H1 (cell line): ENCODE data around the gene UMAD1. TPM values are rescaled to one million over a fixed set of nuclear protein-coding genes. Genes with fewer than 3 reads are reported as not detected.

Experiments
- CTCF ChIA-PET: fragments of 300-600 bp; sonication (Branson Sonifier 250); formaldehyde crosslinking; loops from one replicate; lab custom pipeline; 2021; ENCODE audit not compliant: partially characterized antibody; lab: Charles Lee
- POLR2A ChIA-PET: fragments of 300-600 bp; sonication (Branson Sonifier 250); formaldehyde crosslinking; loops from one replicate; lab custom pipeline; 2021; ENCODE audit warnings: inconsistent platforms; ENCODE audit not compliant: partially characterized antibody; lab: Charles Lee
- DNase-seq, 2 experiments: peaks; one replicate each; pipeline versions ENCODE4 v3.0.0 to v3.0.0-alpha.2; 2010 to 2022; ENCODE audit warnings: low spot score in 2 of 2, low read depth in 1 of 2, mixed read lengths in 1 of 2
- FAIRE-seq: peaks from 2 replicates; lab custom pipeline; 2011; peaks lifted over from hg19 to GRCh38; lab: Jason Lieb, UNC
- H2AFZ ChIP-seq: 2 replicates; pipeline ENCODE4 v1.8.1; 2012; ENCODE audit warnings: low read length, inconsistent platforms
- H2AK5ac ChIP-seq: 2 replicates; pipeline ENCODE4 v1.6.1; 2013; ENCODE audit warnings: low read depth, low read length
- H2BK120ac ChIP-seq: replicated peaks from 2 replicates; pipeline ENCODE3; 2013; ENCODE audit warnings: low read depth, low read length, inconsistent platforms
- H2BK12ac ChIP-seq: 2 replicates; pipeline ENCODE4 v1.6.1; 2013; ENCODE audit warnings: low read depth, low read length
- H2BK15ac ChIP-seq: 2 replicates; pipeline ENCODE4 v1.6.1; 2013; ENCODE audit warnings: low read length
- H2BK20ac ChIP-seq: 2 replicates; pipeline ENCODE4 v1.6.1; 2013; ENCODE audit warnings: low read length
- H2BK5ac ChIP-seq: 2 replicates; pipeline ENCODE4 v1.6.1; 2013; ENCODE audit warnings: low read depth, low read length
- H3K14ac ChIP-seq: 2 replicates; pipeline ENCODE4 v1.6.1; 2013; ENCODE audit warnings: inconsistent platforms; ENCODE audit not compliant: insufficient read length
- H3K18ac ChIP-seq: 2 replicates; pipeline ENCODE4 v1.6.1; 2013; ENCODE audit warnings: low read length; ENCODE audit errors: extremely low read depth
- H3K23ac ChIP-seq: 2 replicates; pipeline ENCODE4 v1.6.1; 2013; ENCODE audit warnings: inconsistent platforms; ENCODE audit not compliant: insufficient read length
- H3K23me2 ChIP-seq: 2 replicates; pipeline ENCODE4 v1.6.1; 2013; ENCODE audit warnings: low read depth, low read length
- H3K27ac ChIP-seq: 2 replicates; pipeline ENCODE4 v1.6.1; 2011; ENCODE audit warnings: low read depth, low read length, inconsistent platforms
- H3K27me3 ChIP-seq, 4 experiments: replicated peaks in 1 of 4; 1 replicate in 1 of 4; 2 replicates in 3 of 4; pipeline versions ENCODE4 v1.6.1 to v1.8.1; 2011 to 2013; ENCODE audit warnings: low read length in 3 of 4, mild to moderate bottlenecking in 3 of 4, inconsistent platforms in 2 of 4, mixed read lengths in 2 of 4, moderate library complexity in 1 of 4; ENCODE audit not compliant: control insufficient read depth in 3 of 4, insufficient read depth in 3 of 4; ENCODE audit errors: extremely low read depth in 1 of 4
- H3K36me3 ChIP-seq, 4 experiments: 2 replicates each; pipeline versions ENCODE4 v1.6.1 to v1.8.1; 2011 to 2013; ENCODE audit warnings: mild to moderate bottlenecking in 4 of 4, low read length in 3 of 4, moderate library complexity in 2 of 4, control low read depth in 1 of 4, inconsistent platforms in 1 of 4; ENCODE audit not compliant: insufficient read depth in 4 of 4, control insufficient read depth in 2 of 4
- H3K4ac ChIP-seq: replicated peaks from 2 replicates; pipeline ENCODE3; 2013; ENCODE audit warnings: low read length, low read depth, mixed read lengths, inconsistent platforms; ENCODE audit not compliant: insufficient read length
- H3K4me1 ChIP-seq, 4 experiments: replicated peaks in 1 of 4; 1 replicate in 1 of 4; 2 replicates in 3 of 4; pipeline versions ENCODE4 v1.6.1 to v1.8.1; 2011 to 2013; ENCODE audit warnings: low read length in 3 of 4, inconsistent platforms in 2 of 4, mixed read lengths in 1 of 4; ENCODE audit not compliant: insufficient read depth in 4 of 4, control insufficient read depth in 3 of 4
- H3K4me2 ChIP-seq, 2 experiments: 2 replicates each; pipeline versions ENCODE4 v1.6.1 to v1.8.1; 2011 to 2013; ENCODE audit warnings: low read depth in 2 of 2, low read length in 2 of 2, control low read depth in 1 of 2, inconsistent platforms in 1 of 2, mild to moderate bottlenecking in 1 of 2; ENCODE audit not compliant: insufficient read depth in 1 of 2
- H3K4me3 ChIP-seq, 4 experiments: fragments of 200-600, 300-600 bp in 1 of 4; sonication (generic), shearing (Covaris generic), sonication (Bioruptor Twin) in 1 of 4; 2 replicates each; pipeline versions ENCODE4 v1.5.1 to v1.8.1; 2011 to 2016; ENCODE audit warnings: low read length in 4 of 4, low read depth in 3 of 4, control low read depth in 2 of 4, inconsistent platforms in 2 of 4, mild to moderate bottlenecking in 2 of 4, mixed read lengths in 1 of 4, moderate library complexity in 1 of 4; ENCODE audit not compliant: insufficient read depth in 2 of 4; ENCODE audit errors: extremely low read depth in 1 of 4
- H3K56ac ChIP-seq: replicated peaks from 2 replicates; pipeline ENCODE3; 2013; ENCODE audit warnings: low read depth, mild to moderate bottlenecking, mixed read lengths, low read length, inconsistent platforms; ENCODE audit not compliant: insufficient read length
- H3K79me1 ChIP-seq: 2 replicates; pipeline ENCODE4 v1.6.1; 2013; ENCODE audit warnings: low read depth, low read length, control low read depth
- H3K79me2 ChIP-seq, 2 experiments: 2 replicates each; pipeline versions ENCODE4 v1.6.1 to v1.8.1; 2012 to 2013; ENCODE audit warnings: low read length in 2 of 2, mild to moderate bottlenecking in 2 of 2, inconsistent platforms in 1 of 2; ENCODE audit not compliant: insufficient read depth in 2 of 2, control insufficient read depth in 1 of 2
- H3K9ac ChIP-seq, 4 experiments: replicated peaks in 1 of 4; 1 replicate in 1 of 4; 2 replicates in 3 of 4; pipeline versions ENCODE4 v1.6.1 to v1.8.1; 2011 to 2013; ENCODE audit warnings: low read depth in 3 of 4, low read length in 3 of 4, control low read depth in 2 of 4, mild to moderate bottlenecking in 2 of 4, moderate library complexity in 2 of 4, inconsistent platforms in 1 of 4; ENCODE audit errors: extremely low read depth in 1 of 4
- H3K9me3 ChIP-seq, 2 experiments: 2 replicates each; pipeline versions ENCODE4 v1.6.1 to v1.8.1; 2012 to 2013; ENCODE audit warnings: mild to moderate bottlenecking in 2 of 2, moderate library complexity in 2 of 2, control low read depth in 1 of 2, inconsistent platforms in 1 of 2, low read depth in 1 of 2, low read length in 1 of 2, mixed read lengths in 1 of 2; ENCODE audit not compliant: insufficient read depth in 2 of 2
- H4K20me1 ChIP-seq, 2 experiments: replicated peaks in 1 of 2; 2 replicates each; pipeline versions ENCODE3 to v1.8.1; 2011 to 2013; ENCODE audit warnings: inconsistent platforms in 2 of 2, low read length in 2 of 2, mild to moderate bottlenecking in 1 of 2; ENCODE audit not compliant: insufficient read depth in 2 of 2, control insufficient read depth in 1 of 2
- H4K5ac ChIP-seq: 2 replicates; pipeline ENCODE4 v1.6.1; 2013; ENCODE audit warnings: low read length, low read depth, mixed read lengths, inconsistent platforms; ENCODE audit not compliant: insufficient read length
- H4K8ac ChIP-seq: 2 replicates; pipeline ENCODE4 v1.8.0; 2013; ENCODE audit warnings: mild to moderate bottlenecking, moderate library complexity, low read length, inconsistent platforms; ENCODE audit not compliant: insufficient read depth; ENCODE audit errors: extremely low read depth
- H4K91ac ChIP-seq: replicated peaks from 2 replicates; pipeline ENCODE3; 2013; ENCODE audit warnings: low read length, mixed read lengths, inconsistent platforms; ENCODE audit not compliant: insufficient read length
- ATF2 ChIP-seq: IDR thresholded peaks from 2 replicates; pipeline ENCODE4 v1.6.1; 2012; ENCODE audit warnings: low read length, inconsistent platforms
- BACH1 ChIP-seq: IDR thresholded peaks from 2 replicates; pipeline ENCODE4 v1.6.1; 2012; ENCODE audit warnings: low read length, improper control_type of control experiment
- CHD2 ChIP-seq: IDR thresholded peaks from 2 replicates; pipeline ENCODE4 v1.6.1; 2012; ENCODE audit warnings: low read length, improper control_type of control experiment
- HDAC6 ChIP-seq: IDR thresholded peaks from one replicate; pipeline ENCODE4 v1.7.1; 2012; ENCODE audit warnings: low read depth, mild to moderate bottlenecking, inconsistent platforms, low read length, moderate library complexity
- KDM5A ChIP-seq: fragments of 200-600 bp; IDR thresholded peaks from 2 replicates; pipeline ENCODE4 v1.7.1; 2012; ENCODE audit warnings: mild to moderate bottlenecking, low read length, inconsistent platforms, mixed read lengths
- MAX ChIP-seq: IDR thresholded peaks from 2 replicates; pipeline ENCODE4 v1.6.1; 2012; ENCODE audit warnings: inconsistent platforms
- RBBP5 ChIP-seq: IDR thresholded peaks from 2 replicates; pipeline ENCODE4 v1.7.1; 2012; ENCODE audit warnings: low read depth, mild to moderate bottlenecking, inconsistent platforms, low read length, moderate library complexity, borderline replicate concordance
- RFX5 ChIP-seq: IDR thresholded peaks from 2 replicates; pipeline ENCODE4 v1.6.1; 2011; ENCODE audit warnings: low read depth, low read length, improper control_type of control experiment, borderline replicate concordance
- SIRT6 ChIP-seq: IDR thresholded peaks from one replicate; pipeline ENCODE4 v1.7.1; 2012; ENCODE audit warnings: low read length, inconsistent platforms
- SP2 ChIP-seq: IDR thresholded peaks from 2 replicates; pipeline ENCODE4 v1.6.1; 2012; ENCODE audit warnings: mild to moderate bottlenecking, low read length, inconsistent platforms
- SRF ChIP-seq: IDR thresholded peaks from 2 replicates; pipeline ENCODE4 v1.6.1; 2011; ENCODE audit warnings: mild to moderate bottlenecking, low read depth, low read length, moderate library complexity
- WGBS, 2 experiments: shearing (Covaris generic) in 1 of 2; methylation state at CpG; one replicate each; pipeline versions ENCODE4 v1.1.6 to v1.1.7; 2013 to 2015; ENCODE audit warnings: low lambda C conversion rate in 2 of 2, mixed read lengths in 2 of 2, inconsistent platforms in 1 of 2, low coverage in 1 of 2, missing lambda C conversion rate in 1 of 2; ENCODE audit not compliant: insufficient replicate concordance in 2 of 2, insufficient coverage in 1 of 2, insufficient read length in 1 of 2; ENCODE audit errors: extremely low coverage in 1 of 2, missing lambda C conversion rate in 1 of 2; 5-methylcytosine and 5-hydroxymethylcytosine counted together
- polyA plus RNA-seq, 7 experiments: library from polyadenylated mRNA; depleted of rRNA in 3 of 7; stranded (reverse) in 5 of 7; unstranded in 2 of 7; fragments of >200 nt in 5 of 7; fragments of 200-250 nt in 2 of 7; gene quantifications; 1 replicate in 5 of 7; 2 replicates in 1 of 7; 4 replicates in 1 of 7; pipeline versions ENCODE4 v1.2.1 to v1.2.3, GENCODE V29; 2011 to 2013; ENCODE audit warnings: missing spikeins in 2 of 7, mixed read lengths in 2 of 7
- total RNA-seq: library from RNA; stranded (reverse); fragmentation: NEBNext Ultra II Directional; extraction: Animal tissue kit (Norgen Biotek cat#: 25700); gene quantifications from 2 replicates; pipeline ENCODE4 v1.2.1, GENCODE V29; 2021

UMAD1 gene
- total and polyA plus RNA-seq, 2 of the 8 experiments (the other 6 are each of a cell fraction or from before 2014, with no cell fraction given): 10.4 to 12.3 TPM

DNA sequence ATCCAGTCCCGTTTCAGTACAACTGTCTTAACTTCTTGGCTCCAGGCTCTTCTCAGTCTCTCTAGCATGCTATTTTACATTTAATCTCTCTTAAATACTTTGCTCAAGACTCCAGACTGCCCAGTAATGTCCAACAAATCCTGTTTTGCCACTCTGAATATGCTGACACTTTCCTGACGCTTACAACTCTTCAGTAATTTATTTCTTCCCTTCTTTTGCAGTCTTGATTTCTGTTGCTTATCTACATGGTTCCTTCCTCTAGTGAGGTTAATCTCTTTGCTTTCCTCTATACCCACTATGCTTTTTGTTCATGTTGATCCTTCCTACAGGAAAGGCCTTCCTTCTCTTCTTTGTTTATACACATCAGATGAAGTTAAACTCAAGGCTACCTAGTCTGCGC, 23.7 kb downstream of the UMAD1 start:
- Histone ChIP-seq H3K18ac (no peak overlapping the region), H2BK15ac (no peak overlapping the region), H3K4me2 (no peak overlapping the region), H3K9me3 (no peaks in the 10 kb centered on the region), H3K27me3 (no peaks in the 10 kb centered on the region), H3K4me1 (no peaks in the 10 kb centered on the region), H4K8ac (no peak overlapping the region), H3K79me2 (no peaks in the 10 kb centered on the region; a peak in 1 of 4 replicates), H3K4ac (no peak overlapping the region), H2BK120ac (no peak overlapping the region), H3K14ac (no peak overlapping the region), H3K27ac (no peak overlapping the region), H2AK5ac (no peak overlapping the region), H3K56ac (no peak overlapping the region), H4K5ac (no peak overlapping the region), H3K23ac (no peak overlapping the region), H4K91ac (no peak overlapping the region), H3K36me3 (no peaks in the 10 kb centered on the region), H3K4me3 (no peak overlapping the region), H3K9ac (no peak overlapping the region), H2BK12ac (no peak overlapping the region), H3K79me1 (no peaks in the 10 kb centered on the region), H2BK5ac (no peak overlapping the region), H2BK20ac (no peak overlapping the region), H4K20me1 (no peaks in the 10 kb centered on the region), H3K23me2 (no peaks in the 10 kb centered on the region), H2AFZ (no peak overlapping the region)
- POLR2A ChIA-PET: no interaction called here
- CTCF ChIA-PET: interaction anchor here (1.0 kb wide), 2 partner anchors 371 to 1538 kb away, joined by 3 to 4 read pairs; no protein-coding TSS in a partner anchor
- 92 to 100% methylated on average over 1 to 3 of the region's 3 CpGs for WGBS, 2 experiments
- no peak for FAIRE-seq
- no peak for DNase-seq
- TF ChIP-seq KDM5A (no peak), MAX (no peak), SRF (no peak), RBBP5 (no peak), RFX5 (no peak), SP2 (no peak), SIRT6 (no peak), HDAC6 (no peak), CHD2 (no peak), BACH1 (no peak), ATF2 (no peak)
